Measurements from ENCODE around the gene SHC4.
"Not testable (repeated sequence)": the region's sequence is repeated elsewhere in the genome, so short reads cannot be mapped to it uniquely, and the experiment has no call there.

The SHC4 gene, protein sequence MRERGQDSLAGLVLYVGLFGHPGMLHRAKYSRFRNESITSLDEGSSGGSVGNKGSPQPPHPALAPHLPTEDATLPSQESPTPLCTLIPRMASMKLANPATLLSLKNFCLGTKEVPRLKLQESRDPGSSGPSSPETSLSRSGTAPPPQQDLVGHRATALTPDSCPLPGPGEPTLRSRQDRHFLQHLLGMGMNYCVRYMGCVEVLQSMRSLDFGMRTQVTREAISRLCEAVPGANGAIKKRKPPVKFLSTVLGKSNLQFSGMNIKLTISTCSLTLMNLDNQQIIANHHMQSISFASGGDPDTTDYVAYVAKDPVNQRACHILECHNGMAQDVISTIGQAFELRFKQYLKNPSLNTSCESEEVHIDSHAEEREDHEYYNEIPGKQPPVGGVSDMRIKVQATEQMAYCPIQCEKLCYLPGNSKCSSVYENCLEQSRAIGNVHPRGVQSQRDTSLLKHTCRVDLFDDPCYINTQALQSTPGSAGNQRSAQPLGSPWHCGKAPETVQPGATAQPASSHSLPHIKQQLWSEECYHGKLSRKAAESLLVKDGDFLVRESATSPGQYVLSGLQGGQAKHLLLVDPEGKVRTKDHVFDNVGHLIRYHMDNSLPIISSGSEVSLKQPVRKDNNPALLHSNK

GRCh38 chr15:48963524-48964113 lies at the start of gene SHC4:
TSS of gene SHC4 (minus strand) at chr15:48963919. CDS start at chr15:48963015, 904 bp downstream.
- DNase-seq (ENCODE audit: low read depth): peak; percentile 74

DNA sequence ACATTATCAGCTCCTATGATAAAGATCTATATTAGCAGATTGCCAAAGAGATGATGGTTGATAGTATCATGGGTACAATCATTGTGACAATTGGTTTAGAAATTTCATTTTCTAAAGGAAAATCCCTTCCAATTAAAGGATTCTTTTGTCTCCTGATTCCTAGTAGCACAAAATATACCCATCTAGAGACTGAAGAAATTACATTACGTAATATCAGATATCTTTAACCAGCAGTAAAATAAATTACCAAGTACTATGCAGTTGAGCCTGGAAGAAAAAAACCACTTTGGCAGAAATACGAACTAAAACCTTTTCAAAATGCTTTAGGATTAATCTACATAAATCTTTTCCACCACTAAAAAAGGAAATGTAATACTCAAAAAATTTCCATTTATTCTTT lies 35.6 kb upstream of the SHC4 start:
- no peak for DNase-seq (ENCODE audit: low read depth)

DNA sequence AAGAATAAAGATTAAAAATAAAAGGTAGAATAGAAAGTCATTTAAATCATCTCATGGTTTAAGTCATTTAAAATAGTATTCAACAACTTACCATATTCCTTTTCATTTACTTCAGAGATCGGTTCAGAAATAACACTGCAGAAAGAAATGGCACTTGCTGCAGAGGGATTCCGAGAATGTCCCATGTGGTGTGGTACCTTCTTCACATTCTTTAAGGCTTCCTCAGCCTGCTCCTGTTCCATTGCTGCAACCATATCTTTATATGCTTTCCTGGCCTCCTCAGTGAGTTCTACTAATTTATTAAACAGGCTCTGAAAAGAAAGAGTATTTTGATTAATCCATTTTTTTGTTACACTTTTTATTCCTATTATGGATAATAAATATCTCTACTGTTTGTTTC lies 32.6 kb upstream of the SHC4 start:
- DNase-seq (ENCODE audit: low read depth): no peak

DNA sequence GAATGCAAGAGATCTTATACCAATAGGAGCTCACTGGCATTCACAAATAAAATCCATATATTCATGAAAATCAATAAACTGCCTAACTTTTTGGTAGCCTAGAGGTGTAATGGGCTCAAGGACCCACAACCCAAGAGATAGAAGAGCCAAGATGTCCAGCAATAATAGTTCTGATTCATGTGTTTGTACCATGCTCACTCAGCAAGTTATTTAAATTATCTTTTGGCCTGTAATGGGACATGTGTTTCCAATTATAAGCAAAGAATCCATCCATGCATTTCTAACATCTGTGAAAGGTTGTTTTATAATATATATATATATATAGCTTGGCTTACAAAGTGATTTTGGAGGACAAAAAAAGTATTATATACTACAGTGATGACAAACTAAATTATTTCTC lies 29.7 kb upstream of the SHC4 start:
- DNase-seq (ENCODE audit: low read depth): no peak

GRCh38 chr15:48992545-48992944 lies 28.8 kb upstream of the SHC4 start:
- no peak for DNase-seq (ENCODE audit: low read depth)

GRCh38 chr15:48992096-48992495 lies 28.4 kb upstream of the SHC4 start:
- DNase-seq (ENCODE audit: low read depth): no peak

DNA sequence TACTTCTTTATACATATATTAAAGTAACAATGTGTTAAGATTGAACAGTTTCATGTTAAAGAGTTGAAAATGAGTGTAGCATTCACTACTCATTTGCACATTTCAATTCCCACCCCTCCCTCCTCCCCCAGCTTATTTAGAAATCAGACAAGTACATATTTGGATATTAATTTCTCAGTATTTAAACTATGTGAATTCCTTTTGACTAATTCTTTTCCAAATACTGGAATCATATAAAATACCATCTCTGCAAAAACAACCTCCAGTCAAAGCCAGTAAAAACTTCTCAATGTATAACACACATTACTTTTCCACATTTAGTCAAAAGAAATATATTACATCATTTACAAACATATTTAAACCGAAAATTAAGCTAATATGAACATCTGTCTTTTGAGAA lies 25.5 kb upstream of the SHC4 start:
- DNase-seq (ENCODE audit: low read depth): no peak

DNA sequence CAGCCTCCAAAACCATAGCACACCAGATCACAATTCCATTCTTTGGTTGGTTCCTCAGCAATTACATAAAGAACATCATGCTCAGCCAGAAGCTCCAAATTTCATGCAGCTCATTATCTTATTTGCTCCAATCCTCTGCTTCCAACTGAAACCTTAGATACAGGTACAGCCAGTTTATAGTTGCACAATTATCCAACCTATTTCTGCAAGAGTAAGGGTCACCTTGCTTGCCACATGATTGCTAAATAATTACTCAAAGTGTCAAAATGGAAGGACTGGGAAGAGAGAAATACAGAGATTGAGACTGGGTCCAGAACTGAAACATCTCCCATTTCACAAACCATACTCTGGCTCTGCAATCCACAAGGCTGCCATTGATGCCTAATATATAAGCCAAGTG lies 23.4 kb upstream of the SHC4 start:
- DNase-seq (ENCODE audit: low read depth): no peak

DNA sequence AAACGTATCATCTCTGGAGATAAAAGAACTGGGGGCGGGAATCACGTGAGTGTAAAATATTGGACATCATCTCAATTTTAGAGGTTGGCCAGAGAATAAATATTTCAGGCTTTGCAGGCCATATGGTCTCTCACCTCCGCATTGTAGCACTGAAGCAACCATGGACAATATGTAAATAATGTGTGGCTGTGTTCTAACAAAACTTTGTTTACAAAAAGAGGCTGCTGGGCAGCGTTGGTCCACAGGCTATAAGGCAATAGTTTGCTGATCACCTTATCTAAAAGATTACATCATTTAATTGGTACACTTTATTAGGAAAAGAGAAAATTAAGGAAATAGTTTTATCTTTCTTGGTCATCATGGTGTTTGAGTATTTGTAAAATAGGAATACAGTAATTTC lies 22.5 kb upstream of the SHC4 start:
- DNase-seq (ENCODE audit: low read depth): no peak

GRCh38 chr15:48985516-48985915 lies 21.8 kb upstream of the SHC4 start:
- DNase-seq (ENCODE audit: low read depth): no peak

GRCh38 chr15:48984811-48985352 lies 21.2 kb upstream of the SHC4 start:
- no peak for DNase-seq (ENCODE audit: low read depth)

- DNase-seq (ENCODE audit: low read depth): no peak
These were observed 20.4 kb upstream of the SHC4 start for GRCh38 chr15:48984021-48984710.

DNA sequence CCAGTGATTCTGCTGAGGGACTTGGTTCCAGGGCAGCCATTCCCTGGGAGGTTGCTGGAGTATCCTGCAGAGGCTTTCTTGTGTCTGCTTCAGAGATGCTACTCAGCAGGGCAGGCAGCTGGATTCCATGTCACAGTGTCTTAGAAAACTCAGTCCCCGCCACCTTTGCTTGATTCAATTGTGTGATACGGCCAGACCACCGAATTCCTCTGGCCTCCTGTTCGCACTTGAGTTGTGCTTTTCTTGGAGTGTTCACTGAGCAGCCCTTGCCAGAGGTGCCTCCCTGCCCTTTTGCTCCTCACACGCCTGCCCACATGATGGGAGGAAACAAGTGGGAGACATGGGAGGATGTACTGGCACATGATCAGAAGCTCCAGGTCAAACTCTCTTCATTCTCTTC lies 19.6 kb upstream of the SHC4 start:
- no peak for DNase-seq (ENCODE audit: low read depth)

DNA sequence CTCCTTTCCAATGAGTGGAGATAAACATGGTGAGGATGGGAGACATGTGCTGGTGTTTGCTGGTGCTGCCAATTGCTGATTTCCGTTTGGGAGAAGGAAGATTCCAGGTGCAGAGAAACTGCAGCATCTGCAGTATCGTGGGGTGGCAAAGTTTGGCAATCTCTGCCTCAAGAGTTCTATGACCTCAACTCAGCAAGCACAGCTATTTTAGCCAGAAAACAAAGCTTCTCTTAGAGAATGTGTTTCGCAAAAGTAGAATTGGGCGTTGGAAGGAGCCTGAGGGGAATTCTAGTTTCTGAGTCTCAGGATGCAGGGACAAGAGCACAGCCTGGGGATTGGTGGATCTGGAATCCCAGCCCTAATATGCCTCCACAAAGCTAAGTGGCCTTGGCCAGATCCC lies 18.2 kb upstream of the SHC4 start:
- no peak for DNase-seq (ENCODE audit: low read depth)

DNA sequence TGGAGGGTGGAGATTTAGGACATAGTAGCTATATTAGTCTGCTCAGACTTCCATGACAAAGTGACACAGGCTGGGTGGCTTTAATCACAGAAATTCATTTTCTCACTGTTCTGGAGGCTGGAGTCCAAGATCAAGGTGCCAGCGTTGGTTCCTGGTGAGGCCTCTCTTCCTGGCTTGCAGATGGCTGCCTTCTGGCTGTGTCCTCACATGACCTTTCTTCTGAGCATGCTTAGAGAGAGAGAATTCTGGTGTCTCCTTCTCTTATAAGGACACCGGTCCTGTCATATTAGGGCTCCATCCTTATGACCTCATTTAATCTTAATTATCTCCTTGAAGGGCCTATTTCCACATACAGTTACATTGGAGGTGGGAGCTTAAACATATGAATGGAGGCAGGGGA lies 14.9 kb upstream of the SHC4 start:
- DNase-seq (ENCODE audit: low read depth): no peak

DNA sequence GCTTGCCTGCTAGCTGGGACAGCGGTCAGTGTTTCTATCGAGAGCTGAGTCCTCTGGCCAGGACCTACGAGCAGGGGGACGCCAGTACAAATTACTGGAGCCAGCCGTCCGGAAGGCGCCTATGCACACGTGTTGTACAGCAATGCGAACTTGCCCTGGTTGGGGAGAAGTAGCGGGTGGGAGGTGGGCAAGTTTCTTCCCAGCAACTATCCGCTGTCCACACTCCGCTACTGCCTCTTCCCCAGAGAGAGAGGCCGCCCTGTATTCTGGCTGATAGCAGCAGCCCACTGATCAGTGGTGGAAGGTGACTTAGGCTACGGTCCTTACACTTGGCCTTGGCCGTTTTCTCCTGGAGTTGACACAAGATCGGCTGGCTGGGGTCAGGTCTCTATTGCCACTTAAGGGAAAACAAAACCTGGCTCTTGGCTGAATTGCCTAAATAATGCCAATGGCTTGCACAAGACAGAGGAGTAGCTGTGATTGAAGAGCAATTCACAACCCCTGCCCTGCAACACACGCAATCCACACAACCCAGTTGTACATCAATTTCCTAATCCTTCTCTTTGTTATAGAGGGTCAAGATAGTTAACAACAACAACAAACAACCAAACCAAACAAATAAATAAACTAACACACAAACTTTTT lies 12.8 kb upstream of the SHC4 start:
- no peak for DNase-seq (ENCODE audit: low read depth)

DNA sequence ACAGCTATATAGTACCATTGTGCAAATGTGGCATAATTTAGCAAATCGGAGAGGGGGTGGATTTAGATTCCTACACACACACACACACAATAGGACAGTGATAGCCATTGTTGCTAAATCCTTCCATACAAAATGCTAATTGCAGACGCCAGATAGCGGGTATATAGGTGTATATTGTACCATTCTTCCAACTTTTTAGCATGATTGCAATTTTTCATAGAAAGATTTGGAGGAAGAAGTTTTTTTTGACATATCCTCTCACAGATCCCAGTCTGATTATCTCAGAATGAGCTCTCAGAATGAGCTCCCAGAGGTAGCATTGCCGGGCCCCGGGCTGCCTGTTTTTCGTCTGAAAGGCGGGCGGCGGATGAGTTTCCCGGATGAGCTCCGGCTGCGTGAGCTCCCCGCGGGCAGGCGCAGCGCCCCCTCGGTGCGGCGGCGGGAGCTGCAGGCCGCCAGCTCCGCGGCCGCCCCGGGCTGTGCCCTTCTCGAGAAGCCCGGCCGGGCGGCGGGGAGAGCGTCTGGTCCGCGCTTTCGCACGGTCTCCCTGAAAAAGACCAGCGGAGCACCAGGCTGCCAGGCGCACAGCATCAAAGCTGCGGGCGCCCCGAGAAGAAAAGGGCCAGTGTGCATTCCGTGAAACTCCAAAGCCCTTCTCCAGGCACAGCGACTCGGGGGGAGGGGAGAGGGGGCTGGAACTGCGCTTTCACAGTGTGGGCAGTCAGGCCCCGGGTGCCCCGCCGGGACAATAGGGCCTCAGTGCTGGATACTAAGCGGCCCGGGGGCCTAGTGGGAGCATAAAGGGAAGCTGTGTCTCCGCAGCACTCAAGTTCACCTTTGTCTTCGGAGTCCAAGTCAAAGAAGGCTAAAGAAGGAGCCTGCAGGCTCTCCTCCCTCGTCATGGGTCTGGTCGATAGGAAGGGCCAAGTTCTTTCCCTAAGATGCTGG lies 12.0 kb upstream of the SHC4 start:
- no peak for DNase-seq (ENCODE audit: low read depth)

GRCh38 chr15:48974882-48975281 lies 11.2 kb upstream of the SHC4 start:
- DNase-seq (ENCODE audit: low read depth): no peak

- no peak for DNase-seq (ENCODE audit: low read depth)
These were observed 9.2 kb upstream of the SHC4 start for GRCh38 chr15:48972750-48973503.

DNA sequence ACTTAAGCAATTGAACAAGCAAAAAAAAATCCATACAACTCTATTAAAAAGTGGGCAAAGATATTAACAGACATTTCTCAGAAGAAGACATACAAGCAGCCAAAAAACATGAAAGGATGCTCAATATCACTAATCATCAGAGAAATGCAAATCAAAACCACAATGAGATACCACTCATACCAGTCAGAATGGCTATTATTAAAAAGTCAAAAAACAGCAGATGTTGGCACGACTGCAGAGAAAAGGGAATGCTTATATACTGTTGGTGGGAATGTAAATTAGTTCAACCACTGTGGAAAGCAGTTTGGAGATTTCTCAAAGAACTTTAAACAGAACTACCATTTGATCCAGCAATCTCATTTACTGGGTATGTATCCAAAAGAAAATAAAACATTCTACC lies 7.2 kb upstream of the SHC4 start:
- not testable (repeated sequence) for DNase-seq (ENCODE audit: low read depth)
